Mucosa of descending colon (tissue), 3 donors: ENCODE data around the gene OBSCN. TPM values are rescaled to one million over a fixed set of nuclear protein-coding genes. Genes with fewer than 3 reads are reported as not detected.

Experiments used
- ATAC-seq: fragments of 200-7000 bp; cut with Tn5 transposase; one replicate; pipeline ENCODE4 v1.9.1; 2020; ENCODE audit warnings: mild to moderate bottlenecking, moderate library complexity
- DNase-seq, 3 donors: peaks; one replicate each; pipeline ENCODE4 v3.0.0-alpha.2; 2020
- H3K36me3 ChIP-seq: fragments of 200-600 bp; one replicate; pipeline ENCODE4 v1.8.0; 2021; ENCODE audit warnings: low read depth, mild to moderate bottlenecking
- H3K4me1 ChIP-seq: fragments of 200-600 bp; one replicate; pipeline ENCODE4 v1.8.0; 2021; ENCODE audit warnings: low read depth, mild to moderate bottlenecking
- H3K4me3 ChIP-seq: fragments of 200-600 bp; one replicate; pipeline ENCODE4 v1.8.0; 2021; ENCODE audit warnings: mild to moderate bottlenecking
- H3K9me3 ChIP-seq: fragments of 200-600 bp; one replicate; pipeline ENCODE4 v1.8.0; 2021; ENCODE audit warnings: mild to moderate bottlenecking
- intact Hi-C, 2 donors: fragments of 100-400 bp; cut with DNase I in 1 of 2; cut with micrococcal nuclease in 1 of 2; formaldehyde crosslinking; loops; one replicate each; pipeline versions ENCODE4 v1.11.0 to v1.11.1; 2022; cut with DNase I, micrococcal nuclease
- total RNA-seq, 3 donors: library from RNA; stranded (reverse); fragmentation: NEBNext Ultra II Directional in 2 of 3; extraction: Animal tissue kit (Norgen Biotek cat#: 25700) in 2 of 3; gene quantifications; one replicate each; pipeline versions ENCODE4 v1.2.1 to v1.2.4, GENCODE V29; 2021 to 2023
- TF ChIP-seq, protein P1 (sequence below): fragments of 200-600 bp; IDR thresholded peaks from one replicate; pipeline ENCODE4 v1.8.0; 2022; ENCODE audit warnings: antibody characterized with exemption, mild to moderate bottlenecking
- donor health status: DM: no; HTN: no; CAD: no; lungs with moderate emphysema.
- donor health status: DM: no; HTN: no; CAD: no.
- donor health status: DM: no; HTN: yes; CAD: no.

OBSCN gene
- total RNA-seq, 3 donors from 2014 or later, result 4.2 to 30.9 (median 7.5) TPM

DNA sequence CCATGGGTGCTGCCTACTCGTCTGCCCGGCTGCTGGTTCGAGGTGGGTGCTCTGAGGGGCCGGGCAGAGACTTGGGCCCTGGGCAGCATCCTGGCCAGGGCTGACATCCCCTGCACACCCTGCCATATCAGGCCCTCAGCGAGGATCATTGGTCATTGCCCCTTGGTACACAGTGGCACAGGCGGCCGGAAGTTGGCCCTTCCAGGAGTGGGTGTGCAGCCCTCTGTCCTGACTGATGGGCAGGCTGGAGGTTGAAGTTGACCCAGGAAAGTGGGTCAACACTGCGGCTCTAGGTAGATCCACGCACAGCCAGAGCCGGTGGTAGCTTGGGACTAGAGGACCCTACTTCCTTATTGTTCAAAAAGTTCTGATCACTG is 125.9 kb downstream of the OBSCN start:
- DNase-seq, result no peak
- TF ChIP-seq, protein P1, sequence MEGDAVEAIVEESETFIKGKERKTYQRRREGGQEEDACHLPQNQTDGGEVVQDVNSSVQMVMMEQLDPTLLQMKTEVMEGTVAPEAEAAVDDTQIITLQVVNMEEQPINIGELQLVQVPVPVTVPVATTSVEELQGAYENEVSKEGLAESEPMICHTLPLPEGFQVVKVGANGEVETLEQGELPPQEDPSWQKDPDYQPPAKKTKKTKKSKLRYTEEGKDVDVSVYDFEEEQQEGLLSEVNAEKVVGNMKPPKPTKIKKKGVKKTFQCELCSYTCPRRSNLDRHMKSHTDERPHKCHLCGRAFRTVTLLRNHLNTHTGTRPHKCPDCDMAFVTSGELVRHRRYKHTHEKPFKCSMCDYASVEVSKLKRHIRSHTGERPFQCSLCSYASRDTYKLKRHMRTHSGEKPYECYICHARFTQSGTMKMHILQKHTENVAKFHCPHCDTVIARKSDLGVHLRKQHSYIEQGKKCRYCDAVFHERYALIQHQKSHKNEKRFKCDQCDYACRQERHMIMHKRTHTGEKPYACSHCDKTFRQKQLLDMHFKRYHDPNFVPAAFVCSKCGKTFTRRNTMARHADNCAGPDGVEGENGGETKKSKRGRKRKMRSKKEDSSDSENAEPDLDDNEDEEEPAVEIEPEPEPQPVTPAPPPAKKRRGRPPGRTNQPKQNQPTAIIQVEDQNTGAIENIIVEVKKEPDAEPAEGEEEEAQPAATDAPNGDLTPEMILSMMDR, result no peak

GRCh38 chr1:228334226-228334935 is 126.5 kb downstream of the OBSCN start:
- Histone ChIP-seq H3K4me3 (no peak overlapping the region), H3K9me3 (no peaks in the 10 kb centered on the region), H3K36me3 (no peaks in the 10 kb centered on the region), H3K4me1 (no peaks in the 10 kb centered on the region)
- no peak for ATAC-seq
- TF ChIP-seq, protein P1, result no peak
- DNase-seq, result peak in 1 of 3 donors; percentile 11
- intact Hi-C loops, result no loop called here

More for the DNA sequence above, 125.9 kb downstream of the OBSCN start:
- Histone ChIP-seq H3K4me3 (no peak overlapping the region), H3K9me3 (no peaks in the 10 kb centered on the region), H3K4me1 (no peaks in the 10 kb centered on the region), H3K36me3 (no peaks in the 10 kb centered on the region)
- no peak for ATAC-seq
- intact Hi-C loops, result no loop called here

DNA sequence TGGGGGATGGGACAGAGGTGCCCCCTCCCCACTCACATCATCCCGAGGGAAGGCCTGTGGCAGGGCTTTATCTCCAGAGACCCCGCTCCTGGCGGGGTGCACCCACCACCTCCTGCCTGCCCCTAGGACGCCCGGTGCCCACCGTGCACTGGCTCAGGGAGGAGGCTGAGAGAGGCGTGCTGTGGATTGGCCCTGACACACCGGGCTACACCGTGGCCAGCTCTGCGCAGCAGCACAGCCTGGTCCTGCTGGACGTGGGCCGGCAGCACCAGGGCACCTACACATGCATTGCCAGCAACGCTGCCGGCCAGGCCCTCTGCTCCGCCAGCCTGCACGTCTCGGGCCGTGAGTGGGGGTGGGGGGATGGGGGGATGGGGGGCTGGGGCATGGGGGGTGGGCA is 127.1 kb downstream of the OBSCN start:
- H3K4me3 ChIP-seq, result no peak overlapping the region
- intact Hi-C loops, result no loop called here
- H3K9me3 ChIP-seq, result no peaks in the 10 kb centered on the region
- no peak for ATAC-seq
- DNase-seq, result no peak
- H3K36me3 ChIP-seq, result no peaks in the 10 kb centered on the region
- no peaks in the 10 kb centered on the region for H3K4me1 ChIP-seq
- TF ChIP-seq, protein P1, result no peak

GRCh38 chr1:228335406-228336307 is 127.8 kb downstream of the OBSCN start:
- H3K4me1 ChIP-seq, result no peaks in the 10 kb centered on the region
- ATAC-seq (no peak), DNase-seq (peak in 1 of 3 donors; percentile 5)
- no peak overlapping the region for H3K4me3 ChIP-seq
- H3K9me3 ChIP-seq, result no peaks in the 10 kb centered on the region
- H3K36me3 ChIP-seq, result no peaks in the 10 kb centered on the region
- TF ChIP-seq, protein P1, result no peak
- intact Hi-C loops, result no loop called here

DNA sequence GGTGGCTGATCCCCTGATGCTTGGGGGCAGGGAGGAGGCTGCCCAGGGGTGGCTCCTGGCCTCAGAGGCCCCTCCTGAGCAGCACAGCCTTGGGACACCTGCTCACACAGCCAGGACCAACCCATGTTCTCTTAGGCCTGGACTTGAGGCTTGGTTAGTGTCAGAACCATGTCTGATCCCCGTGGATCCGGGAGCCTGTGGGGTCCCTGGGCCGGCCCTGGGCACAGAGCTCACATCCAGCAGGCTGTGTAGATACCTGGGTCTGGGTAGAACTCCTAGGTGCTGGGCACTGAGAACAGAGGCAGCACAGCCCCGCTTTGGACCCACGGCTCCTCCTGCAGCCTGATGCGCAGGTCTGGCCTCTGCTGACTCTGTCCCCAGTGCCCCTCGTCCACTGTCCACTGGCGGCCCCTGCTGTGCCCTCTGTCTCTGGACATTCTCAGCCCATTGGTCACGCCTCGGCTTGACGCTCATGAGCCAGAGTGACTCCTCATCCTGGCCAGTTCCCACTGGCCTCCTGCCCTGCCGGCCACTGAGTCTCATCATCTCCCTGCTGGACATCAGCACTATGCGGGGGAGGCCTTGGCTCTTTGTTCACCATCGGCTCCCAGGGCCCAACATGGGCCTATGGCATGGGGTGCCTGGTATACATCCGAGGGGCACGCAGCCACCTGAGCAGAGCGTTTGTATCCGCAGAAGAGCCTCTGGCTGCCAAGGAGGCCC is 128.6 kb downstream of the OBSCN start:
- TF ChIP-seq, protein P1, result no peak
- Histone ChIP-seq H3K9me3 (no peaks in the 10 kb centered on the region), H3K36me3 (no peaks in the 10 kb centered on the region), H3K4me1 (no peaks in the 10 kb centered on the region), H3K4me3 (no peak overlapping the region)
- DNase-seq, result peak in 2 of 3 donors; percentile 17 to 37
- intact Hi-C loops, result no loop called here
- no peak for ATAC-seq
